ENCODE results near the gene CNPPD1. TPM values are rescaled to one million over a fixed set of nuclear protein-coding genes. Genes with fewer than 3 reads are reported as not detected.
A peak's percentile ranks its signal among the peaks of the same experiment; 100 is the strongest.

CNPPD1 gene
- total and polyA plus RNA-seq, 8 donors: 20.1 to 32.9 (median 26.1) TPM

DNA sequence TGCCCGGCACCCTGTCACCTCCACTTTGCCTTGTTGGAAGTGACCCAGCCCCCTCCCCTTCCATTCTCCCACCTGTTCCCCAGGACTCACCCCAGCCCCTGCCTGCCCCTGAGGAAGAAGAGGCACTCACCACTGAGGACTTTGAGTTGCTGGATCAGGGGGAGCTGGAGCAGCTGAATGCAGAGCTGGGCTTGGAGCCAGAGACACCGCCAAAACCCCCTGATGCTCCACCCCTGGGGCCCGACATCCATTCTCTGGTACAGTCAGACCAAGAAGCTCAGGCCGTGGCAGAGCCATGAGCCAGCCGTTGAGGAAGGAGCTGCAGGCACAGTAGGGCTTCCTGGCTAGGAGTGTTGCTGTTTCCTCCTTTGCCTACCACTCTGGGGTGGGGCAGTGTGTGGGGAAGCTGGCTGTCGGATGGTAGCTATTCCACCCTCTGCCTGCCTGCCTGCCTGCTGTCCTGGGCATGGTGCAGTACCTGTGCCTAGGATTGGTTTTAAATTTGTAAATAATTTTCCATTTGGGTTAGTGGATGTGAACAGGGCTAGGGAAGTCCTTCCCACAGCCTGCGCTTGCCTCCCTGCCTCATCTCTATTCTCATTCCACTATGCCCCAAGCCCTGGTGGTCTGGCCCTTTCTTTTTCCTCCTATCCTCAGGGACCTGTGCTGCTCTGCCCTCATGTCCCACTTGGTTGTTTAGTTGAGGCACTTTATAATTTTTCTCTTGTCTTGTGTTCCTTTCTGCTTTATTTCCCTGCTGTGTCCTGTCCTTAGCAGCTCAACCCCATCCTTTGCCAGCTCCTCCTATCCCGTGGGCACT, 5.8 kb upstream of the CNPPD1 start:
- Histone ChIP-seq H3K36me3 (peaks cover 0 to 36% (median 15%) of the 10 kb centered on the region in 3 donors), H3K27me3 (no peaks in the 10 kb centered on the region), H3K9me3 (no peaks in the 10 kb centered on the region), H3K4me1 (peaks cover 8 to 11% (median 11%) of the 10 kb centered on the region in 3 donors), H3K4me3 (no peak overlapping the region), H3K27ac (no peak overlapping the region)
- ATAC-seq (no peak), DNase-seq (peak in 2 of 6 donors; percentile 14 to 64), FAIRE-seq (no peak)
- intact Hi-C loops (cut with DNase I): no loop called here
- 84 to 86% methylated on average over 8 of the region's 8 CpGs for WGBS, 2 donors
- TF ChIP-seq, protein P1, sequence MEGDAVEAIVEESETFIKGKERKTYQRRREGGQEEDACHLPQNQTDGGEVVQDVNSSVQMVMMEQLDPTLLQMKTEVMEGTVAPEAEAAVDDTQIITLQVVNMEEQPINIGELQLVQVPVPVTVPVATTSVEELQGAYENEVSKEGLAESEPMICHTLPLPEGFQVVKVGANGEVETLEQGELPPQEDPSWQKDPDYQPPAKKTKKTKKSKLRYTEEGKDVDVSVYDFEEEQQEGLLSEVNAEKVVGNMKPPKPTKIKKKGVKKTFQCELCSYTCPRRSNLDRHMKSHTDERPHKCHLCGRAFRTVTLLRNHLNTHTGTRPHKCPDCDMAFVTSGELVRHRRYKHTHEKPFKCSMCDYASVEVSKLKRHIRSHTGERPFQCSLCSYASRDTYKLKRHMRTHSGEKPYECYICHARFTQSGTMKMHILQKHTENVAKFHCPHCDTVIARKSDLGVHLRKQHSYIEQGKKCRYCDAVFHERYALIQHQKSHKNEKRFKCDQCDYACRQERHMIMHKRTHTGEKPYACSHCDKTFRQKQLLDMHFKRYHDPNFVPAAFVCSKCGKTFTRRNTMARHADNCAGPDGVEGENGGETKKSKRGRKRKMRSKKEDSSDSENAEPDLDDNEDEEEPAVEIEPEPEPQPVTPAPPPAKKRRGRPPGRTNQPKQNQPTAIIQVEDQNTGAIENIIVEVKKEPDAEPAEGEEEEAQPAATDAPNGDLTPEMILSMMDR (IDR thresholded peaks at IDR 0.05): no peak

DNA sequence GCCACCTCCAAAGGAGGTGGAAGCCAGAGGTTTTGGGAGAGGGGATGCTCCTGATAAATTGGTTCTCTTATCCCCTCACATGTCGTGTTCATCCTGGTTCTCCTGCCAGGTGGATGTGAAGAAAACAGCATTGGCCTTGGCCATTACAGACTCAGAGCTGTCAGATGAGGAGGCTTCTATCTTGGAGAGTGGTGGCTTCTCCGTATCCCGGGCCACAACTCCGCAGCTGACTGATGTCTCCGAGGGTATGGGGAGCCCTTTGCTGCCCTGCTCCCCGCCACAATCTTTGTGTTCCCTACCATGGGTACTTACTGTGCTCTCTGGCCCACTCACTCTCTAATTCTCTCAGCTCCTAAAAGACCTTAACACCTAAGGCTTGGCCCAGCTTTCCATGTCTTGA, 4.8 kb upstream of the CNPPD1 start:
- peaks cover 8 to 11% (median 11%) of the 10 kb centered on the region in 3 donors for H3K4me1 ChIP-seq
- DNase-seq: peak in 1 of 6 donors; percentile 5
- TF ChIP-seq, protein P1 (IDR thresholded peaks at IDR 0.05): no peak
- H3K27ac ChIP-seq: no peak overlapping the region
- no peaks in the 10 kb centered on the region for H3K27me3 ChIP-seq
- no peaks in the 10 kb centered on the region for H3K9me3 ChIP-seq
- peaks cover 0 to 36% (median 15%) of the 10 kb centered on the region in 3 donors for H3K36me3 ChIP-seq
- WGBS, 2 donors: 90 to 98% methylated on average over 6 of the region's 6 CpGs
- ATAC-seq: no peak
- FAIRE-seq: no peak
- no peak overlapping the region for H3K4me3 ChIP-seq
- intact Hi-C loops (cut with DNase I): no loop called here

DNA sequence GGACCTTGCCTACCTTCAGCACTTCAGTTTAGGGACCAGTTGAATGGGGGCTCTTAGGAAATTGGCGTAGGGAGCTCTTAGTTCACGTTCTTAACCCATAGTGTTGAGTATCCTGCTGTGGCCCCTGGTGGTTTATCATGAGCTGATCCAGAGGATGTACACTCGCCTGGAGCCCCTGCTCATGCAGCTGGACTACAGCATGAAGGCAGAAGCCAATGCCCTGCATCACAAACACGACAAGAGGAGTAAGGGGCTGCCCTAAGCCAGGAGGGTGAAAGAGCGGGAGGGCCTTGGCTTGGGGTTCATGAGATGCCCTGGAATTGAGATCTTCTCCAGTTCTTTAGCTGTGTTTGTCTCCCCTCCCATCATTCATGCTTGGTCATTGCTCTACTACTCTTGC, 4.2 kb upstream of the CNPPD1 start:
- TF ChIP-seq, protein P1 (IDR thresholded peaks at IDR 0.05): no peak
- no peak for DNase-seq
- Histone ChIP-seq H3K36me3 (peaks cover 0 to 36% (median 15%) of the 10 kb centered on the region in 3 donors), H3K27ac (no peak overlapping the region), H3K27me3 (no peaks in the 10 kb centered on the region), H3K4me1 (peaks cover 9 to 11% (median 11%) of the 10 kb centered on the region in 3 donors), H3K9me3 (no peaks in the 10 kb centered on the region), H3K4me3 (no peak overlapping the region)
- FAIRE-seq: no peak
- WGBS, 2 donors: 87 to 94% methylated on average over 5 of the region's 5 CpGs
- ATAC-seq: no peak
- intact Hi-C loops (cut with DNase I): no loop called here

DNA sequence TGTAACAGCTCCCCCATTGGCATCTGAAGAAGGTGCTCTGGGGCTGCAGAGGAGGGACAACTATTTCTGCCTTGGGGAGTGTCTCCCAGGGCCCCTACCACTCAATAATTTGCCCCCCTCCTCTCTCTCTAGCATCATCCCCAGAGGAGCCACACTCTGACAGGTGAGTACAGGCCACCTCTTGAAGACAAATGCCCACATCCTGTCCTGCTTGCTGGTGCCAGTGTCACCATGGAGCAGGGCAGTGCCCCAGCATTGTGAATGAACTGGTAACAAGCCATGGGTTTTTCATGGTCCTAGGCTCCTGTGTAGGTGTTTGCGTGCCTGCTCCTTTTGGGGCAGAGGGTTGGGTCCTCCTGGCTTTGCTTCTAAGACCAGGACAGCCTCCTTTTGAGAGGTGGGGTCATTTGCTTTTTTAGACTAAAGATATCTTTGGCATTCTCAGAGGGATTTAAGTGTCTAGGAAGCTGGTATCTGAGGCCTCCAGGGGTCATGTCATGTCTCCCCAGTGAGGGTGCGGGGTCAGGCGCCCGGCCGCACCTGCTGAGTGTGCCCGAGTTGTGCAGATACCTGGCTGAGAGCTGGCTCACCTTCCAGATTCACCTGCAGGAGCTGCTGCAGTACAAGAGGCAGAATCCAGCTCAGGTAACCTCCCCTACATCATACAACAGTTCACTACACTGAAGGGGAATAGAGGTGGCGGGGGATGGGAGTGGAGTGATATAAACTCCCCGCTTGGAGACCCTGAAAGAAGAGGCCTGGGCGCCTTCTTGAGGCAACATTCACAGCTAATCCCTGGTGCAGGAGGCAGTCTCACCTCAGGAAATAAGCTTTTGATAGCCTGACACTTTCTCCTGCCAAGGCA, 3.1 kb upstream of the CNPPD1 start:
- intact Hi-C loops (cut with DNase I): no loop called here
- Histone ChIP-seq H3K36me3 (peaks cover 0 to 38% (median 15%) of the 10 kb centered on the region in 3 donors), H3K27me3 (no peaks in the 10 kb centered on the region), H3K27ac (no peak overlapping the region), H3K4me3 (no peak overlapping the region), H3K4me1 (peaks cover 15 to 17% (median 17%) of the 10 kb centered on the region in 3 donors), H3K9me3 (no peaks in the 10 kb centered on the region)
- DNase-seq (no peak), ATAC-seq (no peak), FAIRE-seq (no peak)
- WGBS, 2 donors: 95 to 96% methylated on average over 9 of the region's 9 CpGs
- TF ChIP-seq, protein P1 (IDR thresholded peaks at IDR 0.05): no peak
